Body of pancreas (tissue), 4 donors: ENCODE measurements around the gene BCL2L11.

Source experiments
- POLR2A ChIP-seq, 3 donors: fragments of 450-650 bp; IDR thresholded peaks; one replicate each; pipeline ENCODE4 v1.6.1; 2016; ENCODE audit warnings: antibody characterized with exemption in 3 of 3, mild to moderate bottlenecking in 2 of 3
- TF ChIP-seq, protein P1 (sequence below), 7 experiments: fragments of 450-650 bp in 4 of 7; fragments of 200-600 bp in 3 of 7; sonication (generic) in 3 of 7; IDR thresholded peaks; one replicate each; pipeline ENCODE4 v1.5.1; 2016 to 2019; ENCODE audit warnings: antibody characterized with exemption in 7 of 7

DNA sequence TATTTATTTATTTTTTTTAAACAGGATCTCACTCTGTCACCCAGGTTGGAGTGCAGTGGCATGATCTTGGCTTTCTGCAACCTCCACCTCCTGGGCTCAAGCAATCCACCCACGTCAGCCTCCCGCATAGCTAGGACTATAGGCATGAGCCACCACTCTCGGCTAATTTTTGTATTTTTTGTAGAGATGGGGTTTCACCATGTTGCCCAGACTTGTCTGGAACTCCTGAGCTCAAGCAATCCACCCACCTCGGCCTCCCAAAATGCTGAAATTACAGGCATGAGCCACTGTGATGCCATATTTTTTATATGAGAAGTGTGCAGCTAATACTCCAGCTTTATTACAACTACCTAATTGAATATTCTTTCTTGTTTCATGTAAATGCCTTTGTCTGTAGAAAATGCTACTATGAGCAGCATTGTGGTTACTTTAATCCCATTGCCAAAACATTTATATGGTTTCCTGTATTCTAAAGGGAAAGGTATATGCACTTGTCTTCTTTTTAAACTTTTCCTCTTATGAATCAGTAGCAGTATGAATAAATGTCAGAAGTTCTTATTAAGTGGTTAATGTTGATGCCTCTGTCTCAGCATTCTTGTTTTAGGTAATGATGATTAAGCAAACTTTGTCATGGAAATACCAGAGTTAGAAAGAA lies 9.5 kb upstream of the BCL2L11 start:
- TF ChIP-seq, protein P1, sequence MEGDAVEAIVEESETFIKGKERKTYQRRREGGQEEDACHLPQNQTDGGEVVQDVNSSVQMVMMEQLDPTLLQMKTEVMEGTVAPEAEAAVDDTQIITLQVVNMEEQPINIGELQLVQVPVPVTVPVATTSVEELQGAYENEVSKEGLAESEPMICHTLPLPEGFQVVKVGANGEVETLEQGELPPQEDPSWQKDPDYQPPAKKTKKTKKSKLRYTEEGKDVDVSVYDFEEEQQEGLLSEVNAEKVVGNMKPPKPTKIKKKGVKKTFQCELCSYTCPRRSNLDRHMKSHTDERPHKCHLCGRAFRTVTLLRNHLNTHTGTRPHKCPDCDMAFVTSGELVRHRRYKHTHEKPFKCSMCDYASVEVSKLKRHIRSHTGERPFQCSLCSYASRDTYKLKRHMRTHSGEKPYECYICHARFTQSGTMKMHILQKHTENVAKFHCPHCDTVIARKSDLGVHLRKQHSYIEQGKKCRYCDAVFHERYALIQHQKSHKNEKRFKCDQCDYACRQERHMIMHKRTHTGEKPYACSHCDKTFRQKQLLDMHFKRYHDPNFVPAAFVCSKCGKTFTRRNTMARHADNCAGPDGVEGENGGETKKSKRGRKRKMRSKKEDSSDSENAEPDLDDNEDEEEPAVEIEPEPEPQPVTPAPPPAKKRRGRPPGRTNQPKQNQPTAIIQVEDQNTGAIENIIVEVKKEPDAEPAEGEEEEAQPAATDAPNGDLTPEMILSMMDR (IDR thresholded peaks at IDR 0.05) = no peak
- TF ChIP-seq POLR2A (IDR thresholded peaks at IDR 0.05) = no peak
